PC-9 (cell line): ENCODE data around the gene TAGLN2. TPM values are rescaled to one million over a fixed set of nuclear protein-coding genes. Genes with fewer than 3 reads are reported as not detected.

ENCODE experiments used
- BruUV-seq: library from RNA; stranded (reverse); fragments of 400-500 nt; replicated peaks from 2 replicates; lab custom pipeline; 2021; lab: Mats Ljungman, UMichigan
- CTCF ChIA-PET: fragments of 300-600 bp; sonication (Branson Sonifier 250); formaldehyde crosslinking; loops from one replicate; lab custom pipeline; 2022; ENCODE audit warnings: antibody characterized with exemption; lab: Charles Lee
- POLR2A ChIA-PET: fragments of 300-600 bp; sonication (Branson Sonifier 250); formaldehyde crosslinking; loops from one replicate; lab custom pipeline; 2022; ENCODE audit warnings: antibody characterized with exemption; ENCODE audit not compliant: unreplicated experiment; lab: Charles Lee
- DNase-seq, 2 experiments: peaks; one replicate each; pipeline versions ENCODE4 v3.0.0 to v3.0.0-alpha.2; 2015 to 2022; ENCODE audit warnings: mixed read lengths in 1 of 2
- H2AFZ ChIP-seq: fragments of 200-600 bp; sonication (generic); 2 replicates; pipeline ENCODE4 v1.8.1; 2017; ENCODE audit warnings: antibody characterized with exemption
- H3F3A ChIP-seq: fragments of 200-600 bp; sonication (generic); 2 replicates; pipeline ENCODE4 v1.8.1; 2017; ENCODE audit warnings: antibody characterized with exemption, mild to moderate bottlenecking, low read depth; ENCODE audit not compliant: insufficient read depth
- H3K27ac ChIP-seq: fragments of 200-600 bp; sonication (generic); 2 replicates; pipeline ENCODE4 v1.6.1; 2016; ENCODE audit warnings: mixed run types
- H3K27me3 ChIP-seq: fragments of 200-600 bp; sonication (generic); 2 replicates; pipeline ENCODE4 v1.6.1; 2016; ENCODE audit warnings: low read depth, mixed run types; ENCODE audit not compliant: insufficient read depth
- H3K36me3 ChIP-seq: fragments of 200-600 bp; sonication (generic); 2 replicates; pipeline ENCODE4 v1.6.1; 2016; ENCODE audit warnings: low read depth, mixed run types
- H3K4me1 ChIP-seq: fragments of 200-600 bp; sonication (generic); replicated peaks from 2 replicates; pipeline ENCODE4 v1.6.1; 2016; ENCODE audit warnings: mixed run types; ENCODE audit not compliant: insufficient read depth
- H3K4me2 ChIP-seq: fragments of 200-600 bp; sonication (generic); 2 replicates; pipeline ENCODE4 v1.6.1; 2017; ENCODE audit warnings: mixed run types
- H3K4me3 ChIP-seq: fragments of 200-600 bp; sonication (generic); 2 replicates; pipeline ENCODE4 v1.6.1; 2016; ENCODE audit warnings: mixed run types
- H3K79me2 ChIP-seq: fragments of 200-600 bp; sonication (generic); 2 replicates; pipeline ENCODE4 v1.6.1; 2017; ENCODE audit warnings: low read depth, mixed run types
- H3K9me2 ChIP-seq: fragments of 200-600 bp; sonication (generic); 2 replicates; pipeline ENCODE4 v1.8.1; 2017; ENCODE audit warnings: mild to moderate bottlenecking; ENCODE audit not compliant: insufficient read depth
- H3K9me3 ChIP-seq: fragments of 200-600 bp; sonication (generic); 2 replicates; pipeline ENCODE4 v1.8.1; 2016; ENCODE audit warnings: low read depth; ENCODE audit not compliant: insufficient read depth
- H4K20me1 ChIP-seq: fragments of 200-600 bp; sonication (generic); 2 replicates; pipeline ENCODE4 v1.8.1; 2017; ENCODE audit not compliant: insufficient read depth
- EZH2 ChIP-seq: fragments of 200-600 bp; sonication (generic); IDR thresholded peaks from 2 replicates; pipeline ENCODE4 v1.8.0; 2017; ENCODE audit warnings: antibody characterized with exemption, low read depth
- intact Hi-C: fragments of 100-400 bp; cut with micrococcal nuclease; formaldehyde crosslinking; loops from one replicate; pipeline ENCODE4 v1.10.0; 2022; ENCODE audit not compliant: unreplicated experiment
- total RNA-seq: library from RNA; stranded (reverse); gene quantifications from 2 replicates; pipeline ENCODE4 v1.2.3, GENCODE V29; 2021
- TF ChIP-seq, protein P1 (sequence below): fragments of 200-600 bp; sonication (generic); conservative IDR thresholded peaks from 2 replicates; pipeline ENCODE4 v1.6.1; 2017; ENCODE audit warnings: mixed run types, antibody characterized with exemption, mild to moderate bottlenecking, moderate library complexity

TAGLN2 gene
- total RNA-seq, 1 experiment from 2014 or later = 473 TPM

DNA sequence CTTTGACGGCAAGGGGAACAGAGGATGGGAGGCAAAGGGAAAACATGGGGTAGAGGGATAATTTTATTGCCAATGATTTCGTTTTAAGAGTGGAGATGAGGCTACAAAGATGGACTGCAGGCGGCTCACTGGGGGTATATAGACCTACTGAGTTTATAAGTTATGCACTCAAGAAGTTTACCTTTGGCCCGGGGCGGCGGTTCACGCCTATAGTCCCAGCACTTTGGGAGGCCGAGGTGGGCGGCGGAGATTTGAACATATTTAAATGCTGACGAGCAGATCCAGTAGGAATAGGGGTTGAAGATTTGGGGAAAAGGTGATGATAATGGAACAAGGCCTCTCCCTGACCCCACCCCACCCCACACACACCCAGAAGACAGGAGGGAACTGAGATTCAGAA is 36.9 kb upstream of the TAGLN2 start:
- ChIA-PET POLR2A (no interaction called here), CTCF (no interaction called here)
- no peak for DNase-seq
- Histone ChIP-seq H4K20me1 (no peaks in the 10 kb centered on the region), H3K27ac (no peak overlapping the region), H3K79me2 (no peaks in the 10 kb centered on the region), H3K27me3 (no peaks in the 10 kb centered on the region), H2AFZ (no peak overlapping the region), H3K9me3 (no peaks in the 10 kb centered on the region), H3K9me2 (no peaks in the 10 kb centered on the region), H3F3A (peaks cover 15% of the 10 kb centered on the region; the same call in 1 of the 2 replicates), H3K4me1 (peaks cover 30% of the 10 kb centered on the region), H3K4me3 (no peak overlapping the region), H3K36me3 (no peaks in the 10 kb centered on the region), H3K4me2 (peak overlapping the region; percentile 59; the same call in 1 of the 2 replicates)
- TF ChIP-seq, protein P1, sequence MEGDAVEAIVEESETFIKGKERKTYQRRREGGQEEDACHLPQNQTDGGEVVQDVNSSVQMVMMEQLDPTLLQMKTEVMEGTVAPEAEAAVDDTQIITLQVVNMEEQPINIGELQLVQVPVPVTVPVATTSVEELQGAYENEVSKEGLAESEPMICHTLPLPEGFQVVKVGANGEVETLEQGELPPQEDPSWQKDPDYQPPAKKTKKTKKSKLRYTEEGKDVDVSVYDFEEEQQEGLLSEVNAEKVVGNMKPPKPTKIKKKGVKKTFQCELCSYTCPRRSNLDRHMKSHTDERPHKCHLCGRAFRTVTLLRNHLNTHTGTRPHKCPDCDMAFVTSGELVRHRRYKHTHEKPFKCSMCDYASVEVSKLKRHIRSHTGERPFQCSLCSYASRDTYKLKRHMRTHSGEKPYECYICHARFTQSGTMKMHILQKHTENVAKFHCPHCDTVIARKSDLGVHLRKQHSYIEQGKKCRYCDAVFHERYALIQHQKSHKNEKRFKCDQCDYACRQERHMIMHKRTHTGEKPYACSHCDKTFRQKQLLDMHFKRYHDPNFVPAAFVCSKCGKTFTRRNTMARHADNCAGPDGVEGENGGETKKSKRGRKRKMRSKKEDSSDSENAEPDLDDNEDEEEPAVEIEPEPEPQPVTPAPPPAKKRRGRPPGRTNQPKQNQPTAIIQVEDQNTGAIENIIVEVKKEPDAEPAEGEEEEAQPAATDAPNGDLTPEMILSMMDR = no peak
- TF ChIP-seq EZH2 = no peak
- no TSS peak for BruUV-seq
- intact Hi-C loops = loop anchor here (5.0 kb wide), 1 partner anchor 35 kb away; no protein-coding TSS in a partner anchor

DNA sequence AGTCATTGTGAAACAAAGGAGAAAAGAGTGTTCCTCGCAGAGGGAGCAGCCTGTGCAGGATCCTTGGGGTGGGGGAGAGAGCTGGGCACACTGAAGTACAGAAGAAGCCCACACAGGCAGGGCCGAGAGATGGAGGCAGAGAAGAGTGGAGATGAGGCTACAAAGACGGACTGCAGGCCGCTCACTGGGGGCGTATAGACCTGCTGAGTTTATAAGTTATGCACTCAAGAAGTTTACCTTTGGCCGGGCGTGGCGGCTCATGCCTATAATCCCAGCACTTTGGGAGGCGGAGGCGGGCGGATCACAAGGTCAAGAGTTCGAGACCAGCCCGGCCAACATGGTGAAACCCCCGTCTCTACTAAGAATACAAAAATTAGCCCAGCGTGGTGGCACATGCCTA is 36.3 kb upstream of the TAGLN2 start:
- no peaks in the 10 kb centered on the region for H3K9me3 ChIP-seq
- peaks cover 30% of the 10 kb centered on the region for H3K4me1 ChIP-seq
- peaks cover 15% of the 10 kb centered on the region; the same call in 1 of the 2 replicates for H3F3A ChIP-seq
- CTCF ChIA-PET = no interaction called here
- no peaks in the 10 kb centered on the region for H3K79me2 ChIP-seq
- no peak for DNase-seq
- intact Hi-C loops = loop anchor here (1.0 to 5.0 kb wide), 4 partner anchors 36 to 71 kb away; partner anchors contain the start of gene CFAP45
- H4K20me1 ChIP-seq = no peaks in the 10 kb centered on the region
- peak overlapping the region; percentile 38; the same call in 1 of the 2 replicates for H3K4me3 ChIP-seq
- TF ChIP-seq, protein P1 = no peak
- TF ChIP-seq EZH2 = no peak
- no peaks in the 10 kb centered on the region for H3K27me3 ChIP-seq
- BruUV-seq = no TSS peak
- peak overlapping the region; percentile 59 for H3K4me2 ChIP-seq
- POLR2A ChIA-PET = interaction anchor here (1.0 kb wide), 1 partner anchor 16 kb away, joined by 8 read pairs; no protein-coding TSS in a partner anchor
- H3K27ac ChIP-seq = peak overlapping the region; percentile 66
- no peaks in the 10 kb centered on the region for H3K36me3 ChIP-seq
- H3K9me2 ChIP-seq = no peaks in the 10 kb centered on the region
- H2AFZ ChIP-seq = no peak overlapping the region

DNA sequence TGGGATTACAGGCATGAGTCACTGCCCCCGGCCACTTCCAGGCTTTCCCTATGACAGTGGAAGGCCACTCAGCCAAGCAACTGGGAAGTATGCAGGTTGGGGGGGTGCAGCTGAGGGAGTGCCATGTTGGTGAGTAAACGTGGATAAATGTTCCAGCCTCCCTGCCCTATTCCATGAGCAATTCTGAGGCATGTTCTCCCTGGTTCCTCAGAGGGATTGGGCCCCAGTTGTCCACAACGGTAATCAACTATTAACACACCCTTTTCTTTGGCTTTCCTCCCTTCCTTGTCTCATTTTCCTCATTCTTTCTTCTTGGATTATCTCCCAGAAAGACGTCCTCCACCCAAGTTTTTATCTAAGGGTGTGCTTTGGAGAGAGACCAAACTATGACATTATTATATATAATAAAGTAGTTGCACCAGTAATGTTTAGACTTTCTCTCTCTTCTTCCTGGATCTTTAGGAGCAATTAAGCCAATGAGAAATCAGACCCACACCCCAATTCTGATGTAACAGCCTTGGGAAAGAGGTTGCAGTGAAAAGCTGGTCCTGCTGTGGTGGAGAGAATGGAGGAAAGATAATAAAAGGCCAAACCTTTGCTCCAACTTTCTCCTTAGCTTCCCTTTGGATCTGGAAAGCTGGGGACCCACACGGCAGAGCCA is 35.5 kb upstream of the TAGLN2 start:
- Histone ChIP-seq H3F3A (peaks cover 15% of the 10 kb centered on the region; the same call in 1 of the 2 replicates), H3K9me3 (no peaks in the 10 kb centered on the region), H3K4me1 (peaks cover 30% of the 10 kb centered on the region), H3K9me2 (no peaks in the 10 kb centered on the region), H3K79me2 (no peaks in the 10 kb centered on the region), H3K27me3 (no peaks in the 10 kb centered on the region), H3K36me3 (no peaks in the 10 kb centered on the region), H3K27ac (peak overlapping the region; percentile 66), H3K4me2 (peak overlapping the region; percentile 59), H4K20me1 (no peaks in the 10 kb centered on the region), H3K4me3 (peak overlapping the region; percentile 38; the same call in 1 of the 2 replicates), H2AFZ (0 out of 2 replicates have a peak overlapping the region, but pooled peaks have one; percentile 37)
- POLR2A ChIA-PET = interaction anchor here (0.6 to 1.0 kb wide), 4 partner anchors 15 to 82 kb away, joined by 4 to 8 read pairs (median 6); no protein-coding TSS in a partner anchor
- TF ChIP-seq EZH2 = no peak
- TF ChIP-seq, protein P1 = no peak
- BruUV-seq = no TSS peak
- intact Hi-C loops = loop anchor here (1.0 to 5.0 kb wide), 4 partner anchors 36 to 72 kb away; partner anchors contain the start of gene CFAP45
- DNase-seq = peak; percentile 78 to 88
- CTCF ChIA-PET = no interaction called here
